GM12878 (cell line): ENCODE data around the gene SLIRP. TPM values are rescaled to one million over a fixed set of nuclear protein-coding genes. Genes with fewer than 3 reads are reported as not detected.

Source experiments
- BCL11A ChIP-seq: IDR thresholded peaks from 2 replicates; pipeline ENCODE4 v1.6.1; 2011; ENCODE audit warnings: low read depth, low read length
- BCLAF1 ChIP-seq: fragments of 450-650 bp; IDR thresholded peaks from 2 replicates; pipeline ENCODE4 v1.6.1; 2017; ENCODE audit warnings: antibody characterized with exemption, mild to moderate bottlenecking, moderate library complexity
- CEBPZ ChIP-seq: fragments of 150-350 bp; IDR thresholded peaks from 2 replicates; pipeline ENCODE4 v1.6.1; 2016; ENCODE audit warnings: low read depth, low read length
- CHD1 ChIP-seq: IDR thresholded peaks from 2 replicates; pipeline ENCODE4 v1.6.1; 2012; ENCODE audit warnings: low read depth, low read length, improper control_type of control experiment
- EED ChIP-seq: sonication (generic); IDR thresholded peaks from 2 replicates; pipeline ENCODE4 v1.6.1; 2016; ENCODE audit warnings: antibody characterized with exemption, low read depth
- ETV6 ChIP-seq, 2 experiments: fragments of 450-650 bp in 1 of 2; IDR thresholded peaks in 1 of 2; conservative IDR thresholded peaks in 1 of 2; 2 replicates each; pipeline ENCODE4 v1.6.1; 2014; ENCODE audit warnings: antibody characterized with exemption in 1 of 2, borderline replicate concordance in 1 of 2, low read depth in 1 of 2, mild to moderate bottlenecking in 1 of 2, moderate library complexity in 1 of 2
- KAT2A ChIP-seq: conservative IDR thresholded peaks from 2 replicates; pipeline ENCODE4 v1.6.1; 2011; ENCODE audit warnings: low read depth, low read length; ENCODE audit not compliant: control insufficient read depth
- NFIC ChIP-seq: IDR thresholded peaks from 2 replicates; pipeline ENCODE4 v1.6.1; 2012; ENCODE audit warnings: low read depth, mild to moderate bottlenecking, inconsistent platforms, low read length, moderate library complexity
- PAX8 ChIP-seq: fragments of 450-650 bp; IDR thresholded peaks from 2 replicates; pipeline ENCODE4 v1.6.1; 2017; ENCODE audit warnings: mild to moderate bottlenecking, moderate library complexity
- SREBF2 ChIP-seq: IDR thresholded peaks from 2 replicates; pipeline ENCODE4 v1.6.1; 2012; ENCODE audit warnings: mild to moderate bottlenecking, low read length
- STAT1 ChIP-seq: fragments of 450-650 bp; conservative IDR thresholded peaks from 2 replicates; pipeline ENCODE4 v1.6.1; 2014; ENCODE audit warnings: antibody characterized with exemption, mild to moderate bottlenecking
- SUZ12 ChIP-seq: fragments of 200-600 bp; sonication (generic); IDR thresholded peaks from one replicate; pipeline ENCODE4 v1.6.1; 2018; ENCODE audit warnings: antibody characterized with exemption, mild to moderate bottlenecking; ENCODE audit not compliant: unreplicated experiment
- TARDBP ChIP-seq: IDR thresholded peaks from 2 replicates; pipeline ENCODE4 v1.6.1; 2016; ENCODE audit warnings: borderline replicate concordance
- TCF12 ChIP-seq: IDR thresholded peaks from 2 replicates; pipeline ENCODE4 v1.6.1; 2011; ENCODE audit warnings: low read depth, mild to moderate bottlenecking, low read length
- TCF7 ChIP-seq: IDR thresholded peaks from 2 replicates; pipeline ENCODE4 v1.6.1; 2014; ENCODE audit warnings: antibody characterized with exemption, borderline replicate concordance
- WRNIP1 ChIP-seq: IDR thresholded peaks from 2 replicates; pipeline ENCODE4 v1.6.1; 2011; ENCODE audit warnings: low read depth, low read length, improper control_type of control experiment, borderline replicate concordance
- YBX1 ChIP-seq: fragments of 450-650 bp; IDR thresholded peaks from 2 replicates; pipeline ENCODE4 v1.6.1; 2016; ENCODE audit warnings: antibody characterized with exemption
- ZSCAN29 ChIP-seq: fragments of 450-650 bp; IDR thresholded peaks from 2 replicates; pipeline ENCODE4 v1.6.1; 2017; ENCODE audit warnings: mild to moderate bottlenecking, moderate library complexity
- polyA plus RNA-seq, 11 experiments: library from polyadenylated mRNA; depleted of rRNA in 4 of 11; unstranded in 6 of 11; stranded (reverse) in 5 of 11; fragments of >200 nt; fragmentation: Nextera tagmentation in 4 of 11; fragmentation: Illumina TruSeq in 1 of 11; extraction: Ambion mirVana in 4 of 11; extraction: Trizol in 1 of 11; gene quantifications; 1 replicate in 1 of 11; 2 replicates in 10 of 11; pipeline versions ENCODE4 v1.2.1 to v1.2.3, GENCODE V29; 2011 to 2016; ENCODE audit warnings: inconsistent platforms in 2 of 11, missing spikeins in 2 of 11, low read depth in 1 of 11
- total RNA-seq, 4 experiments: library from RNA; depleted of rRNA in 3 of 4; stranded (reverse); fragments of >200 nt in 3 of 4; fragmentation: Illumina TruSeq in 1 of 4; extraction: Trizol in 1 of 4; gene quantifications; 2 replicates each; pipeline versions ENCODE4 v1.2.1 to v1.2.3, GENCODE V29; 2013 to 2021
- TF ChIP-seq, protein P1 (sequence below): fragments of 450-650 bp; IDR thresholded peaks from 2 replicates; pipeline ENCODE4 v1.6.1; 2014; ENCODE audit warnings: mild to moderate bottlenecking
- TF ChIP-seq, protein P2 (sequence below): fragments of 450-650 bp; formaldehyde crosslinking; IDR thresholded peaks from 2 replicates; pipeline ENCODE4 v1.5.0; 2022; ENCODE audit warnings: mild to moderate bottlenecking, missing genetic modification characterization

SLIRP gene
- total and polyA plus RNA-seq, 10 of the 15 experiments (the other 5 are each of a cell fraction or from before 2014, with no cell fraction given): 196 to 1,510 (median 596) TPM

GRCh38 chr14:77760381-77761204, 52.7 kb downstream of the SLIRP start, which contains the start of gene SNW1 (continued):
- TF ChIP-seq, protein P1, sequence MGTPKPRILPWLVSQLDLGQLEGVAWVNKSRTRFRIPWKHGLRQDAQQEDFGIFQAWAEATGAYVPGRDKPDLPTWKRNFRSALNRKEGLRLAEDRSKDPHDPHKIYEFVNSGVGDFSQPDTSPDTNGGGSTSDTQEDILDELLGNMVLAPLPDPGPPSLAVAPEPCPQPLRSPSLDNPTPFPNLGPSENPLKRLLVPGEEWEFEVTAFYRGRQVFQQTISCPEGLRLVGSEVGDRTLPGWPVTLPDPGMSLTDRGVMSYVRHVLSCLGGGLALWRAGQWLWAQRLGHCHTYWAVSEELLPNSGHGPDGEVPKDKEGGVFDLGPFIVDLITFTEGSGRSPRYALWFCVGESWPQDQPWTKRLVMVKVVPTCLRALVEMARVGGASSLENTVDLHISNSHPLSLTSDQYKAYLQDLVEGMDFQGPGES: no peak
- TF ChIP-seq TARDBP (no peak), STAT1 (no peak), BCL11A (no peak), TCF7 (no peak), EED (no peak), SREBF2 (no peak), CEBPZ (no peak), KAT2A (no peak), ZSCAN29 (no peak), TCF12 (peak; percentile 52; the same call in 1 of the 2 replicates), SUZ12 (no peak), PAX8 (no peak), ETV6 (conservative IDR thresholded peaks at IDR 0.05 in 1 of 2, IDR thresholded peaks at IDR 0.05 in 1 of 2; ENCODE audit: borderline replicate concordance in 1 of 2, low read depth in 1 of 2) (no peak), BCLAF1 (no peak), YBX1 (no peak), WRNIP1 (no peak), CHD1 (no peak), NFIC (0 out of 2 replicates have a peak, but pooled peaks have one; percentile 14)
- TF ChIP-seq, protein P2, sequence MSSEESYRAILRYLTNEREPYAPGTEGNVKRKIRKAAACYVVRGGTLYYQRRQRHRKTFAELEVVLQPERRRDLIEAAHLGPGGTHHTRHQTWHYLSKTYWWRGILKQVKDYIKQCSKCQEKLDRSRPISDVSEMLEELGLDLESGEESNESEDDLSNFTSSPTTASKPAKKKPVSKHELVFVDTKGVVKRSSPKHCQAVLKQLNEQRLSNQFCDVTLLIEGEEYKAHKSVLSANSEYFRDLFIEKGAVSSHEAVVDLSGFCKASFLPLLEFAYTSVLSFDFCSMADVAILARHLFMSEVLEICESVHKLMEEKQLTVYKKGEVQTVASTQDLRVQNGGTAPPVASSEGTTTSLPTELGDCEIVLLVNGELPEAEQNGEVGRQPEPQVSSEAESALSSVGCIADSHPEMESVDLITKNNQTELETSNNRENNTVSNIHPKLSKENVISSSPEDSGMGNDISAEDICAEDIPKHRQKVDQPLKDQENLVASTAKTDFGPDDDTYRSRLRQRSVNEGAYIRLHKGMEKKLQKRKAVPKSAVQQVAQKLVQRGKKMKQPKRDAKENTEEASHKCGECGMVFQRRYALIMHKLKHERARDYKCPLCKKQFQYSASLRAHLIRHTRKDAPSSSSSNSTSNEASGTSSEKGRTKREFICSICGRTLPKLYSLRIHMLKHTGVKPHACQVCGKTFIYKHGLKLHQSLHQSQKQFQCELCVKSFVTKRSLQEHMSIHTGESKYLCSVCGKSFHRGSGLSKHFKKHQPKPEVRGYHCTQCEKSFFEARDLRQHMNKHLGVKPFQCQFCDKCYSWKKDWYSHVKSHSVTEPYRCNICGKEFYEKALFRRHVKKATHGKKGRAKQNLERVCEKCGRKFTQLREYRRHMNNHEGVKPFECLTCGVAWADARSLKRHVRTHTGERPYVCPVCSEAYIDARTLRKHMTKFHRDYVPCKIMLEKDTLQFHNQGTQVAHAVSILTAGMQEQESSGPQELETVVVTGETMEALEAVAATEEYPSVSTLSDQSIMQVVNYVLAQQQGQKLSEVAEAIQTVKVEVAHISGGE (CRISPR knock-in tag): 0 out of 2 replicates have a peak, but pooled peaks have one; percentile 41
